G401 (cell line): Measurements from ENCODE around the gene RUNX3. TPM values are rescaled to one million over a fixed set of nuclear protein-coding genes. Genes with fewer than 3 reads are reported as not detected.

Experiments
- DNase-seq: peaks from one replicate; pipeline ENCODE4 v3.0.0-alpha.2; 2015; ENCODE audit warnings: low spot score
- in situ Hi-C: cut with HindIII; loops from 2 replicates; pipeline ENCODE4 v1.10.0; 2016; ENCODE audit warnings: low sequenced_read_pairs, mixed read lengths
- total RNA-seq: library from RNA; depleted of rRNA; stranded (reverse); fragments of >200 nt; shearing (Covaris generic); gene quantifications from 2 replicates; pipeline ENCODE4 v1.2.3, GENCODE V29; 2014

The RUNX3 gene
- total RNA-seq, 1 experiment from 2014 or later = 0.17 TPM

DNA sequence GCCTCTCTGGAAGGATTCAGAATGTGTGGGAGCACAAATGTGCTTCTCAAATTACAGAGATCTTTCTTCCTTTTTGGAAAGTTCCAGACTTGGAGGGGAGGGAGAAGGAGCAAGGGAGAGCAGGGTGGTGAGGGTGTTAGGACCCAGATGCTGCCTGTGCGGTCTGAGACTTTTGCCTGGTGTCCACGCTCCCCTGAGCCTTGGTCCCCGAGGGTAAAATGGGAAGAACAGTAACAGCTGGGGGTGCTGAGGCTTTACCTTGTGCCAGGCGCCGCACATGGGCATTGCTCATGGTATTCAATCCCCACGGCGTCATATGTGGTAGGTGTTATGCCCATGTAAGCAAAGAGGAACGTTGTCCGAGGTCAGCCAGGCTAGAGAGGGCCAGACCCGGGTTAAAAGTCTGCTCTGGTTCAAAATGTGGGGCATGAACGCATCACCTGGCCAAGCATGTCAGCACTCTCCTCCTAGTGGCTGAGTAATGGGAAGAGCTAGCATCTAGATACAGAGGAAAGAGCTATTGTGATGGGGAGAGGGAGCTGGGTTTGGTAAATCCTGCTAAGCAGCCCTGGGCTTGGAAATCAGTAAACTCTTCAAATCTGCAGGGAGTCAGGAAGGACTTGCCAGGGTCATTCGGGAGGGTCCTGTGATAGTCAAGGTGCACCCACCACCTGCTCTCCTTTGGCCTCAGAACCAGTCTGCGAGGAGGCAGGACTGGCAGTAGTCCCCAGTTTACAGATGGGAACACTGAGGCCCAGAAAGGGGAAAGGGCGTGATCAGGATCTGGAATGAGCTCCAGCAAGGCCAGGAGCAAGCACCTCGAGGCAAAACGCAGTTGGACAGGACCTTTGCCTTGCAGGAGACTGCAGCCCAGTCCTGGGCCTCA is 4.5 kb upstream of the RUNX3 start:
- in situ Hi-C loops = no loop called here
- DNase-seq = no peak

DNA sequence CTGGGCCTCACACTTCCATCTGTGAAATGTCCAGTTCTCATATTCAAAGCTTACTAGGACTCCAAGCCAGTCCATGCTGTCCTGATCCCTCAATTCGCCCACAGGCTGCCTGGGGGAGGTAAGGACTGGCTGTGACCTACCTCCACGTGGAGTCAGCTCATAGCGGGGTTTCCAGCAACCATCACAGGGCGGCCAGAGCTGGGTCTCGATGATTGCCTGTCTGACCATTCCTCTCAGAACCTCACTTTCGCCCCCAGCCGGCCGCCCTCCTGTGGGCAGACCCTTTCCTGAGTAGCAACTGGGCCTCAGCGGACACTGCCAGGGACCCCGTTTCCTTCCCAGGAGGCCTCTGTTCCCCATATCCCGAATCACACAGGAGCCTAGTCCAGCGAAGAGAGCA is 3.4 kb upstream of the RUNX3 start:
- in situ Hi-C loops = no loop called here
- no peak for DNase-seq

DNA sequence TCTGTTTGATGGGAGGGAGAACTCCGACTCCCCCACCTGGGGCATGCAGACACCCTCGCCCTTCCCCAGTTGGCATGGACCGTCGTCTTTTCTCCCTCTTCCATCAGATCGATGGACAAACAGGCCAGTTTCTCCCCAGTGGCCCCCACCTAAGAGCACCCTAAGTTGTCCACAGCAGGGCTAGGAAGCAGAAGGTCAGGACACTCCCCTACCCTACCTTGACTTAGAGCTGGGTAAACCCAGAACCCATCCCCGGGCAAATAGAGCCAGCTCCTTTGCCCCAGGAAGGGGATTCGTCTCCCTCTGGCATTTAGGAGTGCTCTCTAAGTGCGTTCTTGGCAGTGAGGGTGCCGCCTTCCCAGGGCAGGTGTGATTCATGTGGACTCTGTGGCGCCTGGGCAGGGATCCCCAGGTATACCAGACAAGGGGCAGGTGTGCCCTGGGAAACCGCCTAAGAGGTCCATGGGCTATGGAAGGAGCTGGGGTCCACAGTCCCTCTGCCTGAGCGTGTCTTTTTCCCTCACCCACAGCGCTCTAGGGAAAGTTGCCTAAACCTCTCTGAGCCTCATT is 2.7 kb upstream of the RUNX3 start:
- in situ Hi-C loops = no loop called here
- DNase-seq = no peak

DNA sequence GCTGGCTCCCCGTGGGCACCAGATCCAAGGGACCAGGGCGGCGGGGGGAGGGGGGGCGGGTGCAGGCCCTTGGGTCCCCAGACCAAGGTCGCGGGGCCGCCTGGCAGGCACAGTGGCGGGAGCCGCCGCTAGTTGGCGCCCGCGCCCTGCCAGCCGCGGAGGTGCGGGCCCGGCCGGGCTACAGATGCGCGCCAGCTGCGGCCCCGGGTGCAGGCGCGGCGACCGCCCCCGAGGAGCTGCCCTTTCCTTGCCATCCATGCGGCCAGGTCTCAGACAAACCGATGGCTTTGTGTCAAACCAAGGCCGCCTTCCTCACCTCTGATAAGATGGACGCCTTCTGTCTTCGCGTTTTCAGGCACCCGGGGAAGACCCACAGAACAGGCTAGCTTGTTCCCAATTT is 2.2 kb upstream of the RUNX3 start:
- in situ Hi-C loops = no loop called here
- DNase-seq = no peak

DNA sequence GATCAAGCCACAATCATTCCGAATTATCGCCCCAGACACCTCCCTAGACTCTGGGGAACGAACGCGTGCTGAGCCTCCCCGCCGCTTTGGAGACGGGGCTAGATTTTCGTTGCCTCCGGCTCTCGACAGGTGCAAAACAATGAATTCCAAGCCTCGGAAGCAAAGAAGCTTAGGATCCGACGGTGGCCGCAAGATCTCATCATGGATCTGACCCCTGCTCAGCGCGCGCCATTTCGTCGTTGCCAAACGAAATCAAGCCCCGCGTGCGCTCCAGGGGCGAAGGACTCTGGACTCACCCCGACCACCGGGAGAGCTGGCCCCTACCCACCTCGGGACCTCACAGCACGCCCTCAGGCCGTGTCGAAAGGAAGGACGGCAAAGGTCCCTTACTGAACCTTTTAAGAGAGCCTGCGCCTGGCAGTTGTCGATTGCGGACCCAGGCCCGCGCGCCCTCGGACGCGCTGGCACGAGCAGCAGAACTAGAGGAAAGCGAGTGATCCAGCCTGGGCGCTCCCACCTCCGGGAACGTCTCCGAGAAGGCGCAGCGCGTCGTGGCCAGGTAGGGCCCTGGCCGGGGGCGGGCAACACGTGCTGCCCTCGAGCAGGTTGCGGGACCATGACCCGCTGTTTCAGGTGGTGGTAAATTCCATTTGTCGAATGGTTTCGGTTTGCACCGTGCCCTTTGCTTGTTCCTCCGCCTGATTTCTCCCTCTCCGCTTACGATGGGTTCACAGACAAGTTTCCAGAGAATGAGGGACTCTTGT is 1.6 kb upstream of the RUNX3 start:
- in situ Hi-C loops = no loop called here
- no peak for DNase-seq

DNA sequence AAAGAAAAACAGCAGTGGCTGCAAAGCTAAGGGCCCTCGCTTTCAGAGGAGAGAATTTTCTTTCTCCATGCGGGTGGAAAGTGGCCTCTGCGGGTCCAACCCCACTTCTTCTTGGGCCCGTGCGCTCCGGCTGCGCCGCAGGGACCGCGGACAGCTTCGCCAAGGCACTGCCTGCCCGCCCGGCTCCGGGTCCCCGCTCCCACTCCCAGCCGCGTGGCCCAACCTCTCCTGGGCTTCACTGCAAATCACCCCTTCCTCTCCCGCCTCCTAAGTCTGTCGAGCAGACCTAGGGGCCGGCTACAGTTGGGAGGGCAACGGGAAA is 1.0 kb upstream of the RUNX3 start:
- in situ Hi-C loops = no loop called here
- no peak for DNase-seq

DNA sequence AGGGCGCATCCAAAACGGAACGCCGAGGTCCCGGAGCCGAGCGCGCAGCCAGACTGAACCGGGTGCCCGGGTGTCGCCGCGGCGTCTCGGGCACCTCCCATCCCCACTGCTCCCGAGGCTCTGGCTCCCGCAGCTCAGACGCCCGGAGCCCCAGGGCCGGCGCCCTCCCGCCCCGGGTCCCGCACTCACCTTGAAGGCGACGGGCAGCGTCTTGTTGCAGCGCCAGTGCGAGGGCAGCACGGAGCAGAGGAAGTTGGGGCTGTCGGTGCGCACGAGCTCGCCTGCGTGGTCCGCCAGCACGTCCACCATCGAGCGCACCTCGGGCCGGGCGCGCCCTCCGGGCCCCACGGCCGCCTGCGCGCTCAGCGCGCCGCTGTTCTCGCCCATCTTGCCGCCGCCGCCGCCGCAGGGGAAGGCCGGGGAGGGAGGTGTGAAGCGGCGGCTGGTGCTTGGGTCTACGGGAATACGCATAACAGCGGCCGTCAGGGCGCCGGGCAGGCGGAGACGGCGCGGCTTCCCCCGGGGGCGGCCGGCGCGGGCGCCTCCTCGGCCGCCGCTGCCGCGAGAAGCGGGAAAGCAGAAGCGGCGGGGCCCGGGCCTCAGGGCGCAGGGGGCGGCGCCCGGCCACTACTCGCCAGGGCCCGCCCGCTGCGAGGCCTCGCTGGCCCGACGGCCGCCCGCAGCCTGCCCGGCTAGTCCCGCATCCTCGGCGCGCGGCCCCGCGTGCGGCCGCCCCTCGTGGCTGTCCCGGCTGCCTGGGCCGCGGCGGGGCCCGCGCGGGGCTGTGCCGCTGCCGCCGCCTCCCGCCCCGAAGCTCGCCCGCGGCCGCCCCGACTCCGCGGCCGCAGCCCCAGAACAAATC is 447 bp downstream of the RUNX3 start:
- in situ Hi-C loops = loop anchor here (5.0 kb wide), 2 partner anchors 58 to 67 kb away; no protein-coding TSS in a partner anchor
- no peak for DNase-seq

DNA sequence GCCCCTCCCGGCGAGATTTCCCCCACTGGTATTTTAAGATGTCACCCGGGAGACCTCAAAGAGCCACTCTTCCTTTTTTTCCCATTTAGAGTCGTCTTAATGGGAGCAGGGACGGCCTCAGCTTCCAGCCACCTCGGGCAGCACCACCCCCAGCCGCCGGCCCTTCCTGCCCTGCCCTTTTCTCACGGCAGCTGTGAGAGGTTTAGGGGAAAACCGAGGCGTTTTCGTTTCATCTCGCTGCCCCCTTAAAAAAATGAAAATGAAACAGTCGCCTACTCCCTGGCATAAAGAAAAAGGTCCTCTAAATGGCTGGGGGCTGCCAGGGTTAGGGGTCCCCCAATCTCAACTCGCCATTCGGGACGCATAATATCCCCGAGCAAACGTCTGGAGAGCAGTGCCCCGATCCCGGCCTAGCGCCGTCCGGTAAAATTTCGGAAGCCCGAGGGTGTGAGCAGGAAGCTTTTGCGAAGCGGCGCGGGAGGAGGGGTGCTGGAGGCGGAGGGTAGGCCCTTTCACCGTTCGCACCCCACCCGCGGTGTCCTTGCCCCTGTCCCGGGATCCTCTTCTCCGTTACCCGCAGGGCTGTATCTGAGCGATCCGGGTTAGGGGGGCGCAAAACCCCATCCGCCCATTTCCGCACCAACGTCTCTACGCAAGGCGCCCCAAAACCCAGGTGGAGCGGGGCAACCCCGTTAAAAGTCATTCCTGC is 1.2 kb downstream of the RUNX3 start:
- in situ Hi-C loops = loop anchor here (5.0 kb wide), 2 partner anchors 58 to 67 kb away; no protein-coding TSS in a partner anchor
- no peak for DNase-seq

DNA sequence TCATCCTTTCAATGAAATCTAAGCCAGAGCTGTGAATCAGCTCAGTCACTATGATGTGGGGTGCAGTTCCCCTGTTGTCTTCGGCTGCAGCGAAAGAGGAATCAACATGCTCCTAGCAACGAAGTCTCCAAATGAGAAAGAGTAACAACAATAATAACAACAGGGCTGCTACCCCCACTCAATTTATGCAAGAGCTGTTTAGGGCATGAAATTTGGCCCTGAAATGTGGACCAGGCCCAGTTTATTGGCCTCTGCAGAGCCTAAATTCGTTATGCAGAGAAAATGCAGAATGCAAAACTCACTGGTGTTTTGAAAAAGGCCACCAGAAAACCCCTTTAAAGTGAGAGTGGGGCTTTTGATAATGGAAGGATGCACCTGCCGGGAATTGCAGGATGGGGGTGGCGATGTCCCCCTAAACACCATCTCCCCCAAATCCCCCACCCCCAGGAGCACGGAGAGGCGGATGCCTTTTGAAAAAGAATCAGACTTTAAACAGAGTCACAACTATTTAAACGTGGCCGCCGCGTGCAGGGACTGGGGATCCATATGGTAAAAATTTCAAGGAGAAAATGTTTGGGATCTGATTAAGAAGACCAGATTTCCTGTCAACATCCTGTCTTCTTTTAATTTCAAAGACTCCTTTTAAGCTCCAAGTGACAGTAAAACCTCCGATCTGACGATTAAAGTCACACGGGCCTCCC is 1.9 kb downstream of the RUNX3 start:
- no peak for DNase-seq
- in situ Hi-C loops = loop anchor here (5.0 kb wide), 2 partner anchors 59 to 66 kb away; no protein-coding TSS in a partner anchor

DNA sequence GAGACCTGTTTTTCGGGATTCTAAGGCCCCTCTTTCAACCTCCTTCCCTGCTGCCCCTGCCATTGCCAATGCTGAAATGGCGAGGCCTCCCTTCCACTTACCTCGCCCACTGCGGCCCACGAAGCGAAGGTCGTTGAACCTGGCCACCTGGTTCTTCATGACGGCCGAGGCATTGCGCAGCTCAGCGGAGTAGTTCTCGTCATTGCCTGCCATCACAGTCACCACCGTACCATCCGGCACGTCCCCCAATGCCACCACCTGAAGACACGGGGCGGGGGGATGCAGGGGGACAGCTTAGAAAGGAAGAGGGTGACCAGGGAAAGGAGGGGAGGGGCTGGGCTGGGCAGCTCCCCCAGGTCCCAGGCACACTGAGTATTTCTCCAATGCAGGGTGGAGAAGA is 2.6 kb downstream of the RUNX3 start:
- in situ Hi-C loops = loop anchor here (5.0 kb wide), 2 partner anchors 60 to 65 kb away; no protein-coding TSS in a partner anchor

DNA sequence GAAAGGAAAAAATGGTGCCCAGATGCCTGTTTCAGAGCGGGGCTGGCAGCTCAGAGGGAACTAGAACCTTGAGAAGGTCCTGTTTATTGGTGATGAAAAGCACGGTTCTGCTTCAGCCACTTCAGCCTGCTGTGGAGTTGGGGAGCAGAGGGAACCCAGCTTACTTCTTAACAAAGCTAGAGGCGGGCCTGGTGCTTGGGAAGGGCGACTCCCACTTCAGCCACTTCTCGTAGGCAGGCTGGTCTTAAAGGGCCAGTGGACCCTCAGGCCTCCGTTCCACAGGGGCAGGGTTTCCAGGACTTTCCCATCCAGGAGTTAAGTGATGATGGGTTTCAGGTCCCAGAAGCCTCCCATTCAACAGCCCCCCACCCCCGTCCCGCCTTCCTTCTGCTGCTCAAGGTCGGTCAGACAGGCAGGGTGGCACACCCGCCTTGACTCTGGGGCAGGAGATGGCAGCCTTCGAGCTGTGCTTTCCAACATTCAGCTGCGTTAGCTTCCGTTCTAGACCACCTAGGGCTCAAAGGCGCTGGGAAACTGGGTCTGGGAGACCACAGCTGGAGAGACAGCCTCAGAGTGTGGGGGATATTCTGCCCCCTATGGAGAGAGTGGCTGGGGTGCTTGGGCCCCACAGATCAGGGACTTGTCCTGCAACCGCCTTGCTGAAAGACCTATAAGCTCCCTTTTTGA is 3.4 kb downstream of the RUNX3 start:
- DNase-seq = peak; percentile 12
- in situ Hi-C loops = loop anchor here (5.0 kb wide), 2 partner anchors 61 to 64 kb away; no protein-coding TSS in a partner anchor

More for the DNA sequence above, 2.6 kb downstream of the RUNX3 start:
- no peak for DNase-seq

DNA sequence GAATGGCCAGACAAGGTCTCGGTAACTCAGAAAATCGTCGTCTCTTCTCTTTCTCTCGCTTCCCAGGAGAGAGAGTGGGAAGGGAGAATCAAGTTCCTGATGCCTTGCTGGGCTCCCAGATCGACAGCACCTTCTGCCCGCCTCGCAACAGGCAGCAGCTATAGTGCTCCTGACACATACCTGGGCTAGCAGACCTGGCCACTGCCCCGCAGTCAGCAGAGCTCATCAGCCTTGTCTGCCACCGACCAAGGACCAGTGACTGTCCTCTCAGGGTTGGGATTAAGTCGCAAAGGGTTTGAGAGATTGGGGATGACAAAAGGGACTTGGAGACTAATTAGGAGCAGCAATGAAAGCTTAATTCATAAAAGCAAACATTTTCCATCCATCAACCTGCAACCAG is 4.1 kb downstream of the RUNX3 start:
- no peak for DNase-seq
- in situ Hi-C loops = loop anchor here (5.0 kb wide), 2 partner anchors 61 to 64 kb away; no protein-coding TSS in a partner anchor

DNA sequence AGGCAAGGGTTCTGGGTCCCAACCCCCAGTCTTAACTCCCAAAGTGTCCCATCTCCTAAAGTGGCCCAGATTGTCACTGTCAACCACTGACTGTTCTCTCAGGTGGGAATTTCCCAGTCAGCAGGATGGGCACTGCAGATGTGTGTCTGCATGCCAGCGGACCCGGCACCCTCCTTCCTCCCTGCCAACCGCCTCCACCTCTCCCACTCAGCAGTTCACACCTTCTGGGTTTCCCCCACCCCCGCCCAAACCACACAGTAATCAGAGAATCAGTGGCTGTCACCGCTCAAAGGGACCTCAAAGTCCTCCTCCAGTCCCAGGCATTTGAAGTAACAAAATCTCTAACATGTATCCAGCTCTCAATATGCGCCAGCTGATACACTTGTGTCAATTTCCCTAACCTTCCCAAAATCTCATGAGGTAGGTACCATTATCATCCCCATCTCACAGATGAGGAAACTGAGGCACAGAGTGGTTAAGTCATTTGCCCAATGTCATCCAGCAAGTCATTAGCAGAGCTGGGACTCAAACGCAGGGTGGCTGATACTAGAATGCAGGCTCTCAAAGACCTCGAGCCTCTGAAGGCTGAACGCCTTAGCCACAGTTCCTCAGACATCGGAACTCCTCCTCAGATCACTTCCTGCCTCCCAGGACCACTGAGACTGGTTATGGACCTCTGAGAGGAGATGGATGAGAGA is 4.8 kb downstream of the RUNX3 start:
- no peak for DNase-seq
- in situ Hi-C loops = loop anchor here (5.0 kb wide), 2 partner anchors 62 to 63 kb away; no protein-coding TSS in a partner anchor

DNA sequence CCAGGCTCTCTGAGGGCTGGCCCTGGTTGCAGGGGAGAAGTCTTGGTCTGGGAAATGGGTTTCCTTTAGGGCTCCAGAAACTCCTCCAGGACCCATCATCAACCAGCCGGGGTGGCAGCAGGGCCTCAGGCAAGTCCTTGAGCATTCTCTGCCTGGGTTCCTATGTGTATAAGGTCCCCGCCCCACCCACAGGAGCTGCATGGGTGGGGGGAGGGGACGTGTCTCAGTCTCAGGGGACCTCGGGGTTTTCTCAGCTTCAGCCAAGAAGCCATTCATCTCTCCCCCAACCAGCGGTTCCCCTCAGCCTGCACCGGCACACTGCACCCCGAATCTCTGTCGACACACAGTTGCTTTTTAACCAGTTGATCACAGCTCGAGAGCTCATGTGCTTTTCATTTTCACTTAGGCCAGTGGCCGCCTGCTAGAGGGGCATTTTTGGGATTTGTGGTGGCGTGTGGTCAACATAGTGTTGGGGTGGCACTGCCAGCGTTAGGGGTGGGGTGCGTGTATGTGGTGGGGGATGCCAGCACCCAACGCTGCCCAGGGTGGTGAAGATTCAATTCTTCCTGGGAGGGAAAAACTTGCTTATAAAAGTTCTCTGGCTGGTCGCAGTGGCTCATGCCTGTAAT is 6.5 kb downstream of the RUNX3 start:
- in situ Hi-C loops = no loop called here
- DNase-seq = no peak

DNA sequence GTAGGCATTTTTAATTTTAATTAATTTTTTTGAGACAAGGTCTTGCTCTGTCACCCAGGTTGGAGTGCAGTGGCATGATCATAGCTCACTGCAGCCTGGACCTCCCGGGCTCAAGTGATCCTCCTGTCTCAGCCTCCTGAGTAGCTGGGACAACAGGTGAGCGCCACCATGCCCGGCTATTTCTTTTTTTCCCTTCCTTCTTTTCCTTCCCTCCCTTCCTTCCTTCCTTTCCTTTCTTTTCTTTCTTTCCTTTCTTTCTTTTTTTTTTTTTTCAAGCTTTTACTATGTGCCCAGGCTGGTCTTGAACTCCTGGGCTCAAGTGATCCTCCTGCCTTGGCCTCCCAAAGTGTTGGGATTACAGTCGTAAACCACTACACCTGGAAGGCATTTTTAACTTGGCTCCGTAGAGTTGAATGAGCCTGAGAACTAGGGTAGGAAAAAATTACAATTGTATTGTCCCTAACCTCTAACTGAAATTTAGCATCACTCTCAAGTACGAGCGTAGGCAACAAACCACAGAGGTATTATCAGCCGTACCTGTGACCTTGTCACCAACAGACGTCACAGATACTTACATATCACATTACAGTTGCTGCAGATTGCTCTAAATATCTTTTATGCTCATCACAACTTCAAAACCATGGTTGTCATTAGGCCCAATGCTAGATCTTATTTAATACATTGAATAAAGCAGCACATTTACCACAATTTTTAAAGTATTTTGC is 8.0 kb downstream of the RUNX3 start:
- DNase-seq = no peak
- in situ Hi-C loops = no loop called here

DNA sequence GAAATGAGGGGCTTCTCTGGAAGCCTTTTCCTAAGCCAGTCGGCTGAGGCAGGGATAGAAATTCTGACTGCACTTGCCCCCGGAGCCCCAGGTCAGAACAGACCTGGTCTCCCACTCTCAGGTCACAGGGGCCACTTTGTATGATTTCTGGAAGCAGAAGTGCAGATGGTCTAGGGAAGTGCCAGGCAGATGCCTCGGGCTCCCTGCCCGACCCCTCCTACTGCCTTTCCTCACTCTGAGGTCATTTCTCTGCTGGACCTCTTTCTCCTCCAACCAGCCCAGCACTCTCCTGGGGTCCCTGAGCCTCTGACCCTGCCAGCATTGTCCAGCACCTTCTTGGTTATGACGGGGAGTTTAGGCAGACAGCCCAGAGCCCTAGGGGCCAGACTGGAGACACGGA is 8.7 kb downstream of the RUNX3 start:
- in situ Hi-C loops = no loop called here
- DNase-seq = no peak
